HFF-Myc (cell line): ENCODE measurements around the gene MISP.

ENCODE experiments used
- DNase-seq: peaks from one replicate; pipeline ENCODE4 v3.0.0-alpha.2; 2011; ENCODE audit warnings: low read depth; ENCODE audit errors: extremely low read depth
- H3K4me3 ChIP-seq: replicated peaks from 2 replicates; pipeline ENCODE4 v1.5.1; 2011; ENCODE audit warnings: low read depth, mild to moderate bottlenecking, control low read depth, low read length
- CTCF ChIP-seq: IDR thresholded peaks from 2 replicates; pipeline ENCODE4 v1.5.1; 2012; ENCODE audit warnings: mild to moderate bottlenecking, low read depth, low read length, control low read depth; ENCODE audit errors: missing control alignments

MISP gene

DNA sequence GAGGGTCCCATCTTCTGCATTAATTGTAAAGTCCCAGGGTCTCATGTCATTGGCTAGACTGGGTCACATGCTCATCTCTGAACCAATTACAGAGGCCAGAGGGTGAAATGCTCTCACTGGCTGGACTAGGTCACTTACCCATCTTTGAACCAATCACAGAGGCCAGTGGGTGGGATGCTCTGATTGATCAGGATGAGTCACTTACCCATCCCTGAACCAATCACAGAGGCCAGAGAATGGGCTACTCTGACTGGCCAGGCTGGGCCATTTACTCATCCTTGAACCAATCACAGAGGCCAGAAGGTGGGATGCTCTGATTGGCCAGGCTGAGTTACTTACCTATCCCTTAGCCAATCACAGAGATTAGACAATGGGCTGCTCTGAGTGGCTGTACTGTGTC is 5.3 kb downstream of the MISP start:
- no peak for DNase-seq
- no peak for TF ChIP-seq CTCF
- no peak overlapping the region for H3K4me3 ChIP-seq

DNA sequence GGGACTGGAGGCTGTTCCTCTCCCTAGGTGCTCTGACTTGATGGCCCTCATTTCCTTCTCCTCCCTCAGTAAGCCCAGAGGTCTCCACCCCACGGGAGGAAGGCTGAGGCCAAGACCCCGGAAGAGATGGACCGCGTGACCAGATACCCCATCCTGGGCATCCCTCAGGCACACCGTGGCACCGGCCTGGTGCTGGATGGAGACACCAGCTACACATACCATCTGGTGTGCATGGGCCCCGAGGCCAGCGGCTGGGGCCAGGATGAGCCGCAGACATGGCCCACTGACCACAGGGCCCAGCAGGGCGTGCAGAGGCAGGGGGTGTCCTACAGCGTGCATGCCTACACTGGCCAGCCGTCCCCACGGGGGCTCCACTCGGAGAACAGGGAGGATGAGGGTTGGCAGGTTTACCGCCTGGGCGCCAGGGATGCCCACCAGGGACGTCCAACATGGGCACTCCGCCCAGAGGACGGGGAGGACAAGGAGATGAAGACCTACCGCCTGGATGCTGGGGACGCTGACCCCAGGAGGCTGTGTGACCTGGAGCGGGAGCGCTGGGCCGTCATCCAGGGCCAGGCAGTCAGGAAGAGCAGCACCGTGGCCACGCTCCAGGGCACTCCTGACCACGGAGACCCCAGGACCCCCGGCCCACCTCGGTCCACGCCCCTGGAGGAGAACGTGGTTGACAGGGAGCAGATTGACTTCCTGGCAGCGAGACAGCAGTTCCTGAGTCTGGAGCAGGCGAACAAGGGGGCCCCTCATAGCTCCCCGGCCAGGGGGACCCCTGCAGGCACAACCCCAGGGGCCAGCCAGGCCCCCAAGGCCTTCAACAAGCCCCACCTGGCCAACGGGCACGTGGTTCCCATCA is 6.1 kb downstream of the MISP start:
- no peak overlapping the region for H3K4me3 ChIP-seq
- no peak for TF ChIP-seq CTCF
- no peak for DNase-seq

GRCh38 chr19:757811-758668 is 7.1 kb downstream of the MISP start:
- no peak for DNase-seq
- no peak overlapping the region for H3K4me3 ChIP-seq
- no peak for TF ChIP-seq CTCF

GRCh38 chr19:763181-763580 is 12.3 kb downstream of the MISP start:
- H3K4me3 ChIP-seq = no peak overlapping the region
- DNase-seq = no peak
- TF ChIP-seq CTCF = no peak

GRCh38 chr19:763869-764268 is 13.0 kb downstream of the MISP start:
- TF ChIP-seq CTCF = no peak

DNA sequence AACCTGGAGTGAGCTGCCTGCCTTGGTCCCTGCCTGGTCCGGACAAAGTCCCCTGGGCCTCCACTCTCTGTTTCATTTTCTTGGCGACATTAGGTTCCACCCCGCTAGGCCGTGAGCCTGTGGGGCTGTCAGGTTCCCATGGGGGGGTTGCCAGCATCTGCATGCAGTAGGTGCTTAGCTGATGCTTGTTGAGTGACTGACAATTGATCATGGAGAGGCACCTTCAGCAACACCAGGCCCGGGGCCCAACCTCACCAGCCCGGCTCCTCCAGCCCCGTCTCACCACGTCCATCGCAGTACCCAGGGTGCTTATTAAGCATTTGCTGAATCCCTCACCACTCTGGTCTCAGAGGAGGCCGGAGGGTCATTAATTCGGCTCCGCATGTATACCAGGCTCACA is 13.4 kb downstream of the MISP start:
- DNase-seq = no peak
- H3K4me3 ChIP-seq = no peak overlapping the region
- TF ChIP-seq CTCF = no peak

More at GRCh38 chr19:763869-764268, 13.0 kb downstream of the MISP start:
- no peak for DNase-seq
- no peak overlapping the region for H3K4me3 ChIP-seq
